HepG2 (cell line): ENCODE measurements around the gene NINL. TPM values are rescaled to one million over a fixed set of nuclear protein-coding genes. Genes with fewer than 3 reads are reported as not detected.

Experiments
- BRD4 ChIP-seq: sonication (generic); formaldehyde crosslinking; IDR thresholded peaks from 2 replicates; pipeline ENCODE4 v1.4.0; 2020; ENCODE audit warnings: missing genetic modification reagents
- CEBPG ChIP-seq: IDR thresholded peaks from 2 replicates; pipeline ENCODE4 v1.6.1; 2016
- DNMT1 ChIP-seq: sonication (generic); formaldehyde crosslinking; IDR thresholded peaks from 2 replicates; pipeline ENCODE4 v1.5.1; 2020; ENCODE audit warnings: mild to moderate bottlenecking, missing genetic modification reagents
- KLF6 ChIP-seq: IDR thresholded peaks from 2 replicates; pipeline ENCODE4 v1.8.0; 2016; ENCODE audit warnings: missing biosample characterization, missing genetic modification reagents
- MAFK ChIP-seq, 2 experiments: IDR thresholded peaks in 1 of 2; conservative IDR thresholded peaks in 1 of 2; 2 replicates each; pipeline ENCODE4 v1.6.1; 2011; ENCODE audit warnings: improper control_type of control experiment in 2 of 2, low read length in 2 of 2
- NR3C1 ChIP-seq: sonication (generic); formaldehyde crosslinking; IDR thresholded peaks from 2 replicates; pipeline ENCODE4 v1.4.0; 2020; ENCODE audit warnings: missing genetic modification reagents
- RCOR2 ChIP-seq: IDR thresholded peaks from 2 replicates; pipeline ENCODE4 v1.6.1; 2016; ENCODE audit warnings: missing biosample characterization, missing genetic modification reagents
- SMAD1 ChIP-seq: sonication (generic); formaldehyde crosslinking; IDR thresholded peaks from 2 replicates; pipeline ENCODE4 v1.4.0; 2020; ENCODE audit warnings: missing genetic modification reagents, low read depth, mild to moderate bottlenecking, borderline replicate concordance
- SOX13 ChIP-seq, 3 experiments: fragments of 450-650 bp in 1 of 3; sonication (generic) in 1 of 3; formaldehyde crosslinking in 1 of 3; IDR thresholded peaks in 2 of 3; conservative IDR thresholded peaks in 1 of 3; 2 replicates each; pipeline versions ENCODE4 v1.5.0 to v1.6.1; 2016 to 2020; ENCODE audit warnings: antibody characterized with exemption in 1 of 3, mild to moderate bottlenecking in 1 of 3, missing compliant biosample characterization in 1 of 3, missing genetic modification reagents in 1 of 3, moderate library complexity in 1 of 3
- SUZ12 ChIP-seq: fragments of 150-350 bp; IDR thresholded peaks from 2 replicates; pipeline ENCODE4 v1.6.1; 2014; ENCODE audit warnings: low read depth, low read length
- TCF7 ChIP-seq: sonication (generic); IDR thresholded peaks from 2 replicates; pipeline ENCODE4 v1.6.1; 2016; ENCODE audit warnings: antibody characterized with exemption, low read depth
- TOPORS ChIP-seq: sonication (generic); formaldehyde crosslinking; IDR thresholded peaks from 2 replicates; pipeline ENCODE4 v1.8.0; 2023; ENCODE audit warnings: mild to moderate bottlenecking, missing genetic modification reagents
- ZC3H13 ChIP-seq: sonication (generic); formaldehyde crosslinking; IDR thresholded peaks from 2 replicates; pipeline ENCODE4 v1.8.1; 2023; ENCODE audit warnings: mild to moderate bottlenecking, missing genetic modification reagents, moderate library complexity
- ZFAT ChIP-seq: sonication (generic); formaldehyde crosslinking; conservative IDR thresholded peaks from 2 replicates; pipeline ENCODE4 v1.8.1; 2023; ENCODE audit warnings: missing genetic modification reagents, inconsistent platforms
- ZFP36 ChIP-seq: fragments of 150-350 bp; IDR thresholded peaks from 2 replicates; pipeline ENCODE4 v1.6.1; 2018; ENCODE audit warnings: borderline replicate concordance, low read length, low read depth; ENCODE audit not compliant: partially characterized antibody
- ZMYM3 ChIP-seq: sonication (generic); formaldehyde crosslinking; IDR thresholded peaks from 2 replicates; pipeline ENCODE4 v1.5.1; 2020; ENCODE audit warnings: mild to moderate bottlenecking, missing genetic modification reagents
- ZNF143 ChIP-seq: sonication (generic); formaldehyde crosslinking; IDR thresholded peaks from 2 replicates; pipeline ENCODE4 v1.4.0; 2020; ENCODE audit warnings: missing genetic modification reagents
- ZNF260 ChIP-seq: sonication (generic); formaldehyde crosslinking; IDR thresholded peaks from 2 replicates; pipeline ENCODE4 v1.4.0; 2020; ENCODE audit warnings: missing genetic modification reagents, low read depth, mild to moderate bottlenecking, borderline replicate concordance
- ZNF331 ChIP-seq: sonication (generic); formaldehyde crosslinking; IDR thresholded peaks from 2 replicates; pipeline ENCODE4 v1.4.0; 2020; ENCODE audit warnings: missing genetic modification reagents
- ZNF367 ChIP-seq: sonication (generic); formaldehyde crosslinking; IDR thresholded peaks from 2 replicates; pipeline ENCODE4 v1.4.0; 2020; ENCODE audit warnings: missing genetic modification reagents, borderline replicate concordance
- ZNF652 ChIP-seq: IDR thresholded peaks from 2 replicates; pipeline ENCODE4 v1.6.1; 2016; ENCODE audit warnings: low read depth, borderline replicate concordance
- ZNF678 ChIP-seq: sonication (generic); formaldehyde crosslinking; IDR thresholded peaks from 2 replicates; pipeline ENCODE4 v1.4.0; 2020; ENCODE audit warnings: mild to moderate bottlenecking, missing genetic modification reagents
- ZNF7 ChIP-seq: IDR thresholded peaks from 2 replicates; pipeline ENCODE4 v1.6.1; 2016; ENCODE audit warnings: missing biosample characterization, missing genetic modification reagents
- ZSCAN25 ChIP-seq: sonication (generic); formaldehyde crosslinking; IDR thresholded peaks from 2 replicates; pipeline ENCODE4 v1.8.0; 2022; ENCODE audit warnings: mild to moderate bottlenecking, missing genetic modification reagents
- polyA plus RNA-seq, 8 experiments: library from polyadenylated mRNA; depleted of rRNA in 3 of 8; stranded (reverse) in 7 of 8; unstranded in 1 of 8; fragments of >200 nt; fragmentation: Illumina TruSeq in 4 of 8; extraction: Trizol in 4 of 8; gene quantifications; 2 replicates each; pipeline versions ENCODE4 v1.2.1 to v1.2.3, GENCODE V29; 2011 to 2016; ENCODE audit warnings: low read depth in 4 of 8, missing spikeins in 1 of 8, mixed read lengths in 1 of 8; ENCODE audit not compliant: insufficient read depth in 1 of 8
- total RNA-seq, 5 experiments: library from RNA; depleted of rRNA; stranded (reverse); fragments of >200 nt; fragmentation: Illumina TruSeq; extraction: Trizol; gene quantifications; 2 replicates each; pipeline ENCODE4 v1.2.3, GENCODE V29; 2016; ENCODE audit warnings: low read depth in 1 of 5
- TF ChIP-seq, protein P1 (sequence below): sonication (generic); formaldehyde crosslinking; IDR thresholded peaks from 2 replicates; pipeline ENCODE4 v1.4.0; 2020; ENCODE audit warnings: low read depth, missing genetic modification reagents
- TF ChIP-seq, protein P2 (sequence below): sonication (generic); formaldehyde crosslinking; IDR thresholded peaks from 2 replicates; pipeline ENCODE4 v1.4.0; 2020; ENCODE audit warnings: mild to moderate bottlenecking, missing genetic modification reagents

Gene NINL
- total and polyA plus RNA-seq, 2 of the 13 experiments (the other 11 are each of a cell fraction or from before 2014, with no cell fraction given): 32.3 to 34.3 TPM

DNA sequence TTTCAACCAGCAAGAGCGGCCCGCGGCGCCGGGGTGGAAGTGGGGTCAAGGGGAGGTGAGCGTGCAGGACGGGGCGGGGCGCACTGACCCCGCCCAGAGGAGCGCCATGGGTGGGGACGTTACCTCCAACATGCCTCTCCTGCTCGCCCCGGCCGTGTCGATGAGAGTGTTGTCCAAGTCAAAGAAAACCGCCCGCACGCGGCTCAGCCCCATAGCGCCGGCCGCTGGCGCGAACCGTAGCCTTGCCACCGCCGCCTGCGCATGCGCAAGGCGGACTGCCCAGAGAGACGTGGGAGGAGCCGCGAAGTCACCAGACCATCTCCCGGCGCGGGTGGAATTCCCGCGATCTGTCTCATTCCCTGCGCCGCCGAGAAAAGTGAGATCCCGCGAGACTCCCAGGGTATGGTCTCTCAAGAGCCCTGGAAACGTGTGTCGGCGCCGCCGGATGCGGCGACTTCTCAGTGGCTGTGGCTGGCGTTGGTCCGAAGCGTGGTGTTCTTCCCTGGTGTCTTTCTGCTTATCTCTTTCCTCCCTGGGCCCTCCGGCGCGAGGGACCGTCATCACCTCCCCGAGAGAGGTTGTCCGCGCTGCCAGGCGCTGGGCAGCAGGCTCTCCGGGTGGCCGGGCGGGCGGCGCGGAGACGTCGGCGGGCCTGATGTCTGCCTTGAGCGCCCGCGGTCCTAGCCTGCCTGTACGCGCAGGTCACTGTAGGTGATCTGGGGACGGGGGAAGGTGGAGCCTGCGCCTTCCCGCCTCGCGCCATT is 38.6 kb upstream of the NINL start, which contains the start of gene NANP (continued):
- TF ChIP-seq BRD4 (CRISPR knock-in tag) (peak; percentile 96), SUZ12 (no peak), MAFK (conservative IDR thresholded peaks at IDR 0.05 in 1 of 2, IDR thresholded peaks at IDR 0.05 in 1 of 2; ENCODE audit: low read length in 2 of 2) (no peak), ZC3H13 (CRISPR knock-in tag) (no peak; the same call in none of the 2 replicates), CEBPG (peak; percentile 14), RCOR2 (CRISPR knock-in tag) (no peak), KLF6 (CRISPR knock-in tag) (peak; percentile 97), SOX13 (IDR thresholded peaks at IDR 0.05) (peak; percentile 30), SOX13 (CRISPR knock-in tag; conservative IDR thresholded peaks at IDR 0.05 in 1 of 2, IDR thresholded peaks at IDR 0.05 in 1 of 2) (peak in 1 of 2 experiments; percentile 42; a peak in 2 of 4 replicates), NR3C1 (no peak), ZFP36 (no peak), ZNF652 (no peak; the same call in none of the 2 replicates), SMAD1 (peak; percentile 98), TOPORS (peak; percentile 96; the same call in 1 of the 2 replicates), TCF7 (peak; percentile 14; the same call in 1 of the 2 replicates), ZNF143 (peak; percentile 54), DNMT1 (CRISPR knock-in tag) (peak; percentile 99), ZSCAN25 (CRISPR knock-in tag) (peak; percentile 79; the same call in 1 of the 2 replicates), ZFAT (CRISPR knock-in tag) (peak; percentile 89), ZNF678 (CRISPR knock-in tag) (peak; percentile 99), ZNF367 (CRISPR knock-in tag) (peak; percentile 92; the same call in 1 of the 2 replicates), ZNF7 (CRISPR knock-in tag) (peak; percentile 6; the same call in 1 of the 2 replicates), ZNF260 (peak; percentile 93; the same call in 1 of the 2 replicates), ZNF331 (CRISPR knock-in tag) (peak; percentile 92), ZMYM3 (CRISPR knock-in tag) (peak; percentile 47)
- TF ChIP-seq, protein P1, sequence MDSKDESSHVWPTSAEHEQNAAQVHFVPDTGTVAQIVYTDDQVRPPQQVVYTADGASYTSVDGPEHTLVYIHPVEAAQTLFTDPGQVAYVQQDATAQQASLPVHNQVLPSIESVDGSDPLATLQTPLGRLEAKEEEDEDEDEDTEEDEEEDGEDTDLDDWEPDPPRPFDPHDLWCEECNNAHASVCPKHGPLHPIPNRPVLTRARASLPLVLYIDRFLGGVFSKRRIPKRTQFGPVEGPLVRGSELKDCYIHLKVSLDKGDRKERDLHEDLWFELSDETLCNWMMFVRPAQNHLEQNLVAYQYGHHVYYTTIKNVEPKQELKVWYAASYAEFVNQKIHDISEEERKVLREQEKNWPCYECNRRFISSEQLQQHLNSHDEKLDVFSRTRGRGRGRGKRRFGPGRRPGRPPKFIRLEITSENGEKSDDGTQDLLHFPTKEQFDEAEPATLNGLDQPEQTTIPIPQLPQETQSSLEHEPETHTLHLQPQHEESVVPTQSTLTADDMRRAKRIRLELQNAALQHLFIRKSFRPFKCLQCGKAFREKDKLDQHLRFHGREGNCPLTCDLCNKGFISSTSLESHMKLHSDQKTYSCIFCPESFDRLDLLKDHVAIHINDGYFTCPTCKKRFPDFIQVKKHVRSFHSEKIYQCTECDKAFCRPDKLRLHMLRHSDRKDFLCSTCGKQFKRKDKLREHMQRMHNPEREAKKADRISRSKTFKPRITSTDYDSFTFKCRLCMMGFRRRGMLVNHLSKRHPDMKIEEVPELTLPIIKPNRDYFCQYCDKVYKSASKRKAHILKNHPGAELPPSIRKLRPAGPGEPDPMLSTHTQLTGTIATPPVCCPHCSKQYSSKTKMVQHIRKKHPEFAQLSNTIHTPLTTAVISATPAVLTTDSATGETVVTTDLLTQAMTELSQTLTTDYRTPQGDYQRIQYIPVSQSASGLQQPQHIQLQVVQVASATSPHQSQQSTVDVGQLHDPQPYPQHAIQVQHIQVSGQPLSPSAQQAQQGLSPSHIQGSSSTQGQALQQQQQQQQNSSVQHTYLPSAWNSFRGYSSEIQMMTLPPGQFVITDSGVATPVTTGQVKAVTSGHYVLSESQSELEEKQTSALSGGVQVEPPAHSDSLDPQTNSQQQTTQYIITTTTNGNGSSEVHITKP (CRISPR knock-in tag): peak; percentile 47
- TF ChIP-seq, protein P2, sequence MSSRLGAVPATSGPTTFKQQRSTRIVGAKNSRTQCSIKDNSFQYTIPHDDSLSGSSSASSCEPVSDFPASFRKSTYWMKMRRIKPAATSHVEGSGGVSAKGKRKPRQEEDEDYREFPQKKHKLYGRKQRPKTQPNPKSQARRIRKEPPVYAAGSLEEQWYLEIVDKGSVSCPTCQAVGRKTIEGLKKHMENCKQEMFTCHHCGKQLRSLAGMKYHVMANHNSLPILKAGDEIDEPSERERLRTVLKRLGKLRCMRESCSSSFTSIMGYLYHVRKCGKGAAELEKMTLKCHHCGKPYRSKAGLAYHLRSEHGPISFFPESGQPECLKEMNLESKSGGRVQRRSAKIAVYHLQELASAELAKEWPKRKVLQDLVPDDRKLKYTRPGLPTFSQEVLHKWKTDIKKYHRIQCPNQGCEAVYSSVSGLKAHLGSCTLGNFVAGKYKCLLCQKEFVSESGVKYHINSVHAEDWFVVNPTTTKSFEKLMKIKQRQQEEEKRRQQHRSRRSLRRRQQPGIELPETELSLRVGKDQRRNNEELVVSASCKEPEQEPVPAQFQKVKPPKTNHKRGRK (CRISPR knock-in tag): peak; percentile 95
